Right forelimb (tissue), 1 donor: ENCODE data around the gene CHMP6.

Experiments used
- DNase-seq: peaks from one replicate; pipeline ENCODE4 v3.0.0-alpha.2; 2018

CHMP6 gene

GRCh38 chr17:80991645-80992076, at the start of gene CHMP6:
Gene CHMP6 (plus strand): TSS chr17:80991841. CDS start chr17:80991919, 78 bp downstream.
- peak; percentile 87 for DNase-seq

GRCh38 chr17:80942423-80943345, 49.0 kb upstream of the CHMP6 start:
- peak; percentile 96 for DNase-seq

DNA sequence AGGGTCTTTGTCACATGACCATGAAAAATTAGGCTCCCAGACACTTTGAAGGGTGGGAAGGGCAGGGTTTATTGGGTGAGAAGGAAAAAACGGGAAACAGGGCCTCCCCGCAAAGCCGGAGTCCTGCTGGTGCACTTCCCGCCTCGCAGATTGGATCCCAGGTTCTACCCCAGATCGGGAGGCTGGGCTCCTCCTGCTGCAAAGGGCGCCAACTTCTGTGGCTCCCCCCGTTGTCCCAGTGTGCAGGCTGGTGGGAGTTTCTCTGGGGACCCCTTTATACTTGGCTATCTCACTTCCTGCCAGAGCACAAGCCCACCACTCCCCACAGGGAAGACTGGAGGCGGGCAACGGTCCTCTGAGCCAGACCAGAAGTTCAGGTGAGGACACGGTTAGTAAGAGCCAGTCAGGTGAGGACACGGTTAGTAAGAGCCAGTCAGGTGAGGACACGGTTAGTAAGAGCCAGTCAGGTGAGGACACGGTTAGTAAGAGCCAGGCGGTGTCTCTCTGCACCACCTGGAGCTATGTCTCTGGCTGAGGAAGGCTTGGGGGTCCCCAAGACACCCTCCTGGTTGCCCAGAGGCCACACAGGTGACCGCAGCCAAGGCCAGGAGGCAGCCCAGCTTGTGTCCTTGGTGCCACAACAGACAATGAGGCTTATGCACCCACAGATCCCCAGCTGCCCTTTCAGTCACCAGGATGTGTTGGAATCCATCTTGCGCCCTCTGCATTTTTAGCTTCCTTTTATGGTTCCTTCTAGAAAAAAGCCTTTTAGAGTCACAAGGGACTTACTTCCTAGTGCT, 48.1 kb upstream of the CHMP6 start:
- DNase-seq: no peak

GRCh38 chr17:80944326-80944725, 47.3 kb upstream of the CHMP6 start:
- no peak for DNase-seq

DNA sequence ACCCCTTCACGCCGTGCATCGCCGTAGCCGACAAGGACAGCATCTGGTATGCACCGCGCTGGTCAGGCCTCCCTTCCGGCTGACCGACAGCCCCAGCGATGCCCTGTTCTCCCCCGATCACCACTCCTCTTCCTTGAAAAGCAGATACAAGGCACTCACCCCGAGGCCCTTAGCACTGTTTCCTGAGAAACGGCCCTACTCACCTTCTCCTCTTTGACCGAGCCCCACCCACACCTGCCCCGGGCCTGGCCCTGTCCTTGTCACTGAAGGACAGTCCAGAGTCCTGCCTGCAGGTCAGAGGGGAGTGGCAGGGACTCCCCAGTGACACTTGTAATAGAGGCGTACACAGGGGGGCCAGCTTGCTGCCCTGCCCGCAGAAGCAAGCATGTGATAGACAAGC, 45.9 kb upstream of the CHMP6 start:
- DNase-seq: no peak

DNA sequence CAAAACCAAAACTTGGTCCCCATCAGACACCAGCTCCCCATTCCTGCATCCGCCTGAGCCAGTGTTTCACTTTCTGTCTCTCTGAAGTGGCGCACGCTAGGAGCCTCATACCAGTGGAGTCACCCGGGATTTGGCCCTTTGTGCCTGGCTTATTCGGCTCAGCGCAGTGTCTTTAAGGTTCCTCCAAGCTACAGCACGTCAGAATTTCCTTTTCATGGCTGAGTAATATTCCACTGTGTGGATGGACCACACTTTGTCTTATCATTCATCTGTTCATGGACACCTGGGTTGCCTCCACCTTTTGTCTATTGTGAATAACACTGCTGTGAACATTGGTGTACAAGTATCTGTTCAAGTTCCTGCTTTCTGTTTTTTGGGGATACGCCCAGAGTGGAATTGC, 45.2 kb upstream of the CHMP6 start:
- no peak for DNase-seq

DNA sequence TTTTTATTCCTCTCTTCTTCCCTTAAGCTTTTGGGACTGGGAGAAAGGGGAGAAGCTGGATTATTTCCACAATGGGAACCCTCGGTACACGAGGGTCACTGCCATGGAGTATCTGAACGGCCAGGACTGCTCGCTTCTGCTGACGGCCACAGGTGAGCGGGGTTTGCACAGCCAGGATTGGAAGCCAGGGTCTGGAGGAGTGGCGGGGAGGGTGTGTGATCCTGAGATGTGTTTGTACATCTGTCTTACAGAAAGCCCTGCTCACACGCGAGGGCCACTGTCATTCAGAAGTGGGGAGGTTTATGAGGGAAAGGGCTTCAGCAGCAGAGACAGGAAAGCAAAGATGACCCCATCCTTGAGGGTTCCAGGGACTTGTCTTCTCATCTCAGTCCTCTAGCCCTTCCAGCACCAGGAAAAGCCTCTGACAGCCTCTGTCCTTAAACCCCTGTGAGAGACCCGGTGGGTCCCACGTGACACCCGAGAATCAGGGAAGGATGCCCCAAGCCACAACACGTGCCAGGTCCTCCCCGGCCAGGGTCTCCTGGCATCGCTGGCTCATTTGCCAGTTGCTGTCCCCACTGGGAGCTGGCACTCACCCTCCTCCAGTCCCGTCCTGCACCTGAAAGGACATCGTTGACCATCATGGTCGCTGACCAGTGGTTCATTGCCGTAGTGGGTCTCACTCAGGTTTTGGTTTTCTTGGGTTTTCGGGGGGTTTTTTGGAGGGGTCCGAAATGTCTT, 44.3 kb upstream of the CHMP6 start:
- DNase-seq: no peak

DNA sequence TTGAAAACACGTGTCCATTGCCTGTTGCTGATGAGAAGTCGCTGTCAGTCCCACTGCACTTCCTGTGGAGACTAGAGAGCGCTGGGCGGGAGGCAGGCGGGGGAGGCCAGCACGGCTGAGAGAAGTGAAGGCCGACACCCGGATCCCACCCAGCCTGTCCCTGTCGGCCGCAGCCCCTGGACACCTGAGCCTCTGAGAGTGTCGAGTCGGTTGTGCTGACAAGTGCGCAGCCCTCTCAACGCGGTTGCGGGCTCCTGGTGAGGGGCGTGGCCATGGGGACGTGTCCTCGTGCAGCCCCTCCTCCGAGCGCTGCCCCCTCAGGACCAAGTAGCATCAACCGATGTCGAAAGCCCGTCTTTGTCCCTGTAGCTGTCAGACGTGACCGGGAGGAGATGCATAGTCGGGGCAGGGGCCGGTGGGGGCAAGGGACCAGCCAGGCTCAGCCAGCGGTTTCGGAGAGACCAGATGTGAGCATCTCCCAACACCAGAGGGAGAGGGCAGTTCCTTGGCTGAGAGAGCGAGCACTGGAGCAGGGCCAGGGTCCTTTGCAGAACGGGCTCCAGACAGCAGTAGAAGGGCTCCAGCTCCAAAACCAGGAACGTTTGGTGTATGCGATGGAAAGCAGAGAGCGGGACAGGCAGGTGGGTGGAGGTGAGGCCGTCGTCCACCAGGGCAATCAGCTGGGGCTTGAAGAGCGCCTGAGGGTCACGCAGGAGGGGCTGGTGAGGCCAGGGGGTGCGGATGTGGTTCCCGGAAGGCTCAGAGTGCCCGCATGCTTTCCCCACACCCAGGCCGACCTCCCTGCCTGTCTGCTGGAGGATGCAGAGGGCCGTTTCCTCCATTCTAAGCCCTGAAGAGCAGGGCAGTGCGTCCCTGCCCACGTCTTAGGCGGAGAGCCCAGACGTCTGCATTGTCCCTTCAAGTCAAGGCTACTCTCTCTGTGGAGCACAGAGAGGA, 43.3 kb upstream of the CHMP6 start:
- no peak for DNase-seq

DNA sequence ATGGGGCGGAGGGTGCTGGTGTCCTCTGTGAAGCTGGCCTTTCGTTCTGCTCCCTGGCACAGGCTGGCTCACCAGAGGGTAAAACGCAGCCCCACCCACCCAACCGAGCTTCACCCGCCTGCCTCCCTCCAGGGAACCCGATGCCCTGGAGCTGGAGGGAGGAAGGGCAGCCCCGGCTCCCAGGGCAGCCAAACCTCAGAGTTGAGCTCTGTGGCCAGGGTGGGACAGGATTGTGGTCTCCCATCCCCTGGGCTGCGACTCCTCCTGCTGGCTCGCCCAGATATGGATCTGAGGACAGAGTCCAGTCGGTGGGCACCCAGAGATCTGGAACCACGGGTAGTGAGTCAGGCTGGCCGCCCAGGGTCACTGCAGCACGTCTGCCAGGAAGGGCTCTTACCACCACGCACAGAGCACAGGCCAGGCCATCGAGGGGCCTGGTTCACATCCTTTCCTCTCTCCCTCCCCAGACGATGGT, 42.6 kb upstream of the CHMP6 start:
- no peak for DNase-seq

DNA sequence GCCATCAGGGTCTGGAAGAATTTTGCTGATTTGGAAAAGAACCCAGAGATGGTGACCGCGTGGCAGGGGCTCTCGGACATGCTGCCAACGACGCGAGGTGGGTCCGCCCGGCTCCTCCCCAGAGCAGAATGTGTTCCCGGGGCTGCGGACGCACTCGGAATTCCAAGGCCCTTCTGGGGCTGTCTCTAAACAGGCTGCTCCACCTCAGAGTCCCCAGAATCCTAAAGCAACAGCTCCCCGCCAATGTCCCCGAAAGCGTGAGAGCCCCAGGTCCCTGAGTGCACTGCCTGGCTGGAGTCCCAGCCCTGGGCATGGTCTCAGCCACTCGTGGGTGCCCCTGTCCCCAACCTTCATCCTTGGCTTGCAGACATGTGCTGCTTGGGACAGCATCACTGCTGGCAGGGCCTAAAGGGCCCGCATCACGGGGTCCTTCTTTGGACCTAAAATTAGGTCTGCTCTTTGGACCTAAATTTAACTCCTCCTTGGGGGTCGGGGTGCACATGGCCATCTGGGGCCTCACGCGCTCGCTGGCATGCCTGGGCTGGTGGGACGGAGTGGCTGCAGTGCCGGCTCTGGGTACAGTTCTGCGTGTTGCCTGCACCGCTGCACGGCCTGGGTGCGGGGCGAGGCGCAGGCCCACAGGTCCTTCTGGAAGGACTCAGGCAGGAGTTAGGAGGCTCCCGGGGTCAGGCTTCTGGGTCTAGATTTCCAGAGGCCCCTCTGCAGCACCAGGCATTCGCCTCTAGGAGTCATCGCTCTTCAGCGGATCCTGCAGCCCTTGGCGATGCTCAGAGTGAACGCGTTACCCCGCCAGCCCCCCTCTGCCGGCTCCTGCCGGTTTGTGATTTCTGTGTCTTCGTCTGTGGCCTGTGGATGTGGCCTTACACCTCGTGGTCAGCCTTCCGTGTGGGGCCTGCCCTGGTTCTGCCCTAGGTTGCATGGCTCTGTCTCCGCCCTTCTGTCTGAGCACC, 41.9 kb upstream of the CHMP6 start:
- DNase-seq: no peak

DNA sequence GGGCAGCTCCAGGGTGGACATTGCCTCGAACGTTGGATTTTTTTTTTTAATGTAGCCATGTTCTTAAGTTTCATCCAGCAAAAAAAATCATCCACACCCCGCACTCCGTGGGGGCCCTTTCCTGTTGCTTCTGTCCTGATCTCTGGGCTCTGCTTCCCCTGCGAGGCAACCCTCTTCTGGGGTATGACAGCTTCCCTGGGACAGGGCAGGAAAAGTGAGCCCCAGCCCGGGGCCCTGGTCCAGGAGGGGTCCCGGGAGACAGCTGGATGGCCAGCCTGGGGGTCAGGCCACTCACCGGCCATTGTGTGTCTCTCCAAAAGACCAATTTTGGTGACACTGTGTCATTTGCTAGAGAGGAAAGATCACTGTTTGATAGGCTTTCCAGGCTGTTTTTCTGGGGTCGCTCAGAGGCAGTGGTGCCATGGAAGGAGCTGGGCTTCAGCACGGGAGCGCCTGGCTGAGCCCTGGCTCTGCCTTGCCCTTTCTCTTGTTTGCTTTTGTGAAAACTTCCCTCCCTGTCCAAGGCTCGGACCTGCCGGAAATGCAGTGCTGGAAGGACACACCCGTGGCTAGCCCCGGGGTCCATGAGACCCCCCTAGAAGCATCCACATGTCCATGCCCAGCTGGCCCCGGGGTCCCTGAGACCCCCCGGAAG, 41.0 kb upstream of the CHMP6 start:
- DNase-seq: no peak

DNA sequence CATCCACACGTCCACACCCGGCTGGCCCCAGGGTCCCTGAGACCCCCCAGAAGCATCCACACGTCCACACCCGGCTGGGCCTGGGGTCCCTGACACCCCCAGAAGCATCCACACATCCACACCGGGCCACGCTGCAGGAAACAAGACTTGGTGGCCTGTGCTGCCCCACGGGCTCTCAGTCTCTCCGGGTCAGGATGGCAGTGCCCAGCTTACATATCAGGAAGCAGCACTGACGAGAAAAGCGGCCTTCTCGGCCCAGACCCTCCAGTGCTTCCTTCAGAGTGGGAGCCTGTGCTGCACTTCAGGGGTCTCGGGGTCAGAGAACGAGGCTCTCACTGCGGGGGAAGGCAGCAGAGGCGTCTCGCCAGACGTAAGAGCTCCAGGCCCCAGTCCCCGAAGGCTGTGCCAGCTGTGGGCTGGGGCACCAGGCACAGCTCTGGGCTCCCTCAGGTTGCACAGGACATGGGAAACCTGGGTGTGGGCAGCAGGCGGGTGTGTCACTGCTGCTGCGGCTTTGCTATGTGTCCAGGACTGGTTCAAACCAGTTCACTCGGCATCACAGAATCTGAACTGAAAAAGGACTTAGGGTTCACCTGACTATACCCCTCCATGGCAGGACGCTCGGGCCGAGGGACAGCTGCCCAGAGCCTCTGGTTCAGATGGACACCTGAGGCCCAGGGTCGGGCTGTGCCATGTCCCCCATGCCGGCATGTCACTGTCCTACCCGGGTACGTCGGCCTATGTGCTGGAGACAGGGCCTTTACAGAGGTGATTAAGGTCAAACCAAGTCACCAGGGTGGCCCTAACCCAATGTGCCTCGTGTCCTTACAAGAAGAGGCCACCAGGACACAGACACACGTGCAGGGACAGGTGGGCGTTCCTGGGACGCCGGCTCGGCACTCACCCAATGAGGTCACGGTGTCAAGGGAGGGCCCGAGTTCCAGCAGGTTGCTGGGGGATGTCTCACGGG, 40.2 kb upstream of the CHMP6 start:
- no peak for DNase-seq

DNA sequence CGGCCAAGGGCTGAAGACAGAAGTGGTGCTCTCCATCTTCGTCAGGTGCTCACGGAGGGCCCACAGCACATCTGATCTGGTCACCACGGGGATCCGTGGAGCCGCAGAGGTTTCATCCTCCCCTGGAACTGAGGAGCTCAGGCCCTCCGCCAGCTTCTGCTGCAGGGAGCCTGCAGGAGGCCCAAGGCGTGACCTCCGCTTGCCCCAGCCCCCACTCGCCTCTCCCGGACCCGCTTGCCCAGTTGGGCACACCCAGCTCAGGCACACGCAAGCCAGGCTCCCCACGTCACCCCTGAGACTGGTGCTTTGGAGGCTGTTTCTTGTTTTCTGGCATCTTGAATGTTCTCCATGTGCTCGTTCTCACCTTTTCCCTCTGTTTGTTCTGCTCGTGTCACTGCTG, 39.4 kb upstream of the CHMP6 start:
- DNase-seq: no peak

GRCh38 chr17:80953471-80954315, 37.9 kb upstream of the CHMP6 start:
- no peak for DNase-seq

DNA sequence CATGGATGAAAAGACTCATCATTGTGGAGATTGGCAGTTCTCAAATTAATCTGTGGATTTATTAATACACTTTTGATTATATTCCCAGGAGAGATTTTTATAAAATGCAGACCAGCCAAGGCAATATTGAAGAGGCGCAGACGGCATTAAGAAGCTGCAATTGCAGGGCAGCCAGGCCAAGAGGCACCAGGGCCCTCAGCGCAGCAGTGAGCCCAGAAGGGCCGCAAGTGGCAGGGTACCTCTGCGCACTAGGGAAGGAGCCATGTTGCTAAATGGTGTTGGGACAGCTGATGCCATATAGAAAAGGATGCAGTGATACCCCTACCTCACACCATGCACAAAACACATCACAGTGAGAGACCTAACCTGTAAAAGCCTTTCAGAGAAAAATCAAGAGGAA, 36.6 kb upstream of the CHMP6 start:
- DNase-seq: no peak

DNA sequence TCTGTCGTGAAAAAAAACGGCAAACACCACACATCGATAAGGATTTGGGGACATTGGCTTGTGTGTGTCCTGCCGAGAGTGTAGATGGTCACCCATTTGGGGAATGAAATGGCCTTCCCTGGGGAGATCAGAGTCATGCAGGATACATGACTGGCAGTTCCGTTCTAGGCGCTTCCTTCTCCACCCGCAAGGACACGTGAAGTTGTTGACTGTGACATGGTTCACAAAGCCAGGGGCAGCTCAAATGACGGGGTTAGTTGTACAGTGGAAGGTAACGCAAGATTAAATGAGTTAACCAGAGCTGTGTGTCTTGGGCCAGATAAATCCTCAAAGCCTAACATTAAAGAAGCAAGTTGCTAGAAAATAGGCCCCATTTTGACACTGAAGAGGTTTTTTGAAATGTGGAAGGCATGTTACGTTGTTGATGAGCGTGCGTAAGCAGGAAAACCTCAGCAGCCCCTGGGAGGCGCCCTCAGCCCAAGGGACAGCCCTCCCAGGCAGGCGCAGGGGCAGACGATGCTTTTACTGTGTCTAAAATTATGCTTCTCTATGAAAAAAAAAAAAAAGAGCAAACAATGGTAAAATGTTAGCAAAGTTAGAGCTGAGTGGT, 35.9 kb upstream of the CHMP6 start:
- DNase-seq: no peak
